GM19468 (cell line): ENCODE results near the gene REXO4.

ENCODE experiments used
- ATAC-seq: cut with Tn5 transposase; IDR thresholded peaks from one replicate; pipeline ENCODE4 v1.9.1; 2021; ENCODE audit warnings: mild to moderate bottlenecking, moderate library complexity, moderate number of reproducible peaks; ENCODE audit not compliant: unreplicated experiment; ENCODE audit errors: extremely low read depth

The REXO4 gene

GRCh38 chr9:133417541-133418461 lies at the start of gene REXO4:
REXO4 (minus strand) TSS chr9:133418010; CDS start chr9:133417844, 166 bp downstream.
- ATAC-seq, result peak; percentile 44

GRCh38 chr9:133467101-133467500 lies 49.3 kb upstream of the REXO4 start:
- no peak for ATAC-seq

- no peak for ATAC-seq
These were observed 48.2 kb upstream of the REXO4 start for GRCh38 chr9:133465984-133466383.

- no peak for ATAC-seq
These were observed 46.8 kb upstream of the REXO4 start for GRCh38 chr9:133464638-133465037.

GRCh38 chr9:133463864-133464615 lies 46.2 kb upstream of the REXO4 start:
- ATAC-seq, result no peak

GRCh38 chr9:133463234-133463863 lies 45.5 kb upstream of the REXO4 start:
- no peak for ATAC-seq

GRCh38 chr9:133461975-133462374 lies 44.2 kb upstream of the REXO4 start:
- ATAC-seq, result no peak

- peak; percentile 16 for ATAC-seq
These were observed 42.8 kb upstream of the REXO4 start for GRCh38 chr9:133460405-133461175.

- ATAC-seq, result peak; percentile 29
These were observed 41.9 kb upstream of the REXO4 start, which contains the start of gene CACFD1 for GRCh38 chr9:133459476-133460404. CACFD1 (plus strand) TSS chr9:133459978; CDS start chr9:133460067, 89 bp downstream.

- ATAC-seq, result no peak
These were observed 41.0 kb upstream of the REXO4 start for GRCh38 chr9:133458643-133459312.

GRCh38 chr9:133457748-133458147 lies 39.9 kb upstream of the REXO4 start:
- no peak for ATAC-seq

GRCh38 chr9:133457233-133457632 lies 39.4 kb upstream of the REXO4 start:
- no peak for ATAC-seq

- ATAC-seq, result no peak
These were observed 38.6 kb upstream of the REXO4 start for GRCh38 chr9:133456409-133456808.

- no peak for ATAC-seq
These were observed 38.1 kb upstream of the REXO4 start for GRCh38 chr9:133455936-133456335.

GRCh38 chr9:133454943-133455673 lies 37.3 kb upstream of the REXO4 start:
- ATAC-seq, result no peak

- no peak for ATAC-seq
These were observed 36.5 kb upstream of the REXO4 start for GRCh38 chr9:133454325-133454724.

GRCh38 chr9:133453651-133454050 lies 35.8 kb upstream of the REXO4 start:
- ATAC-seq, result no peak

GRCh38 chr9:133452562-133452961 lies 34.8 kb upstream of the REXO4 start:
- no peak for ATAC-seq
